Neuronal stem cell (in vitro differentiated cells): ENCODE data around the gene LRP11.

Experiments used
- DNase-seq: peaks from one replicate; pipeline ENCODE4 v3.0.0-alpha.2; 2013; ENCODE audit warnings: low spot score
- H2AFZ ChIP-seq: one replicate; pipeline ENCODE4 v1.6.1; 2013; ENCODE audit warnings: mild to moderate bottlenecking, low read length, inconsistent platforms
- H2AK5ac ChIP-seq: 2 replicates; pipeline ENCODE4 v1.6.1; 2013; ENCODE audit warnings: low read depth, mild to moderate bottlenecking, inconsistent platforms, low read length, moderate library complexity, mixed read lengths
- H2BK120ac ChIP-seq: 2 replicates; pipeline ENCODE4 v1.6.1; 2013; ENCODE audit warnings: low read depth, mild to moderate bottlenecking, inconsistent platforms, low read length, moderate library complexity, mixed read lengths
- H2BK12ac ChIP-seq: one replicate; pipeline ENCODE4 v1.6.1; 2013; ENCODE audit warnings: low read length, inconsistent platforms
- H2BK15ac ChIP-seq: 2 replicates; pipeline ENCODE4 v1.6.1; 2013; ENCODE audit warnings: mild to moderate bottlenecking, low read length, inconsistent platforms, mixed read lengths
- H2BK5ac ChIP-seq: one replicate; pipeline ENCODE4 v1.6.1; 2013; ENCODE audit warnings: inconsistent platforms, mild to moderate bottlenecking, low read length, moderate library complexity
- H3K14ac ChIP-seq: one replicate; pipeline ENCODE4 v1.6.1; 2013; ENCODE audit warnings: low read length, inconsistent platforms
- H3K18ac ChIP-seq: 2 replicates; pipeline ENCODE4 v1.6.1; 2013; ENCODE audit warnings: low read length, inconsistent platforms
- H3K23ac ChIP-seq: 2 replicates; pipeline ENCODE4 v1.6.1; 2013; ENCODE audit warnings: low read depth, mild to moderate bottlenecking, mixed read lengths, low read length, inconsistent platforms; ENCODE audit not compliant: poor library complexity
- H3K27ac ChIP-seq: replicated peaks from 3 replicates; pipeline ENCODE4 v1.5.1; 2013; ENCODE audit warnings: low read length, inconsistent platforms
- H3K27me3 ChIP-seq, 3 experiments: 2 replicates each; pipeline ENCODE4 v1.6.1; 2013; ENCODE audit warnings: low read length in 3 of 3, mild to moderate bottlenecking in 2 of 3, inconsistent platforms in 1 of 3, low read depth in 1 of 3, mixed read lengths in 1 of 3, moderate library complexity in 1 of 3; ENCODE audit not compliant: control insufficient read depth in 3 of 3, insufficient read depth in 3 of 3
- H3K36me3 ChIP-seq, 2 donors: replicated peaks in 1 of 2; 2 replicates each; pipeline ENCODE4 v1.6.1; 2013; ENCODE audit warnings: low read length in 2 of 2; ENCODE audit not compliant: control insufficient read depth in 2 of 2, insufficient read depth in 2 of 2
- H3K4ac ChIP-seq: 2 replicates; pipeline ENCODE4 v1.6.1; 2013; ENCODE audit warnings: inconsistent platforms, mild to moderate bottlenecking, low read length, moderate library complexity
- H3K4me1 ChIP-seq, 2 donors: 1 replicate in 1 of 2; 2 replicates in 1 of 2; pipeline ENCODE4 v1.6.1; 2013; ENCODE audit warnings: low read length in 2 of 2, low read depth in 1 of 2; ENCODE audit not compliant: control insufficient read depth in 2 of 2, insufficient read depth in 1 of 2
- H3K4me2 ChIP-seq: one replicate; pipeline ENCODE4 v1.6.1; 2013; ENCODE audit warnings: mild to moderate bottlenecking, low read length, inconsistent platforms; ENCODE audit not compliant: insufficient read depth, poor library complexity, severe bottlenecking
- H3K4me3 ChIP-seq, 2 donors: 2 replicates each; pipeline ENCODE4 v1.5.1; 2013; ENCODE audit warnings: low read length in 2 of 2, mild to moderate bottlenecking in 2 of 2, inconsistent platforms in 1 of 2, moderate library complexity in 1 of 2
- H3K79me1 ChIP-seq: one replicate; pipeline ENCODE4 v1.6.1; 2013; ENCODE audit warnings: low read depth, mild to moderate bottlenecking, inconsistent platforms, low read length, moderate library complexity
- H3K9ac ChIP-seq: one replicate; pipeline ENCODE4 v1.6.1; 2013; ENCODE audit warnings: mild to moderate bottlenecking, low read depth, low read length, inconsistent platforms; ENCODE audit not compliant: poor library complexity
- H3K9me3 ChIP-seq, 2 donors: replicated peaks in 1 of 2; 2 replicates each; pipeline versions ENCODE3 to v1.6.1; 2013; ENCODE audit warnings: low read length in 2 of 2, mild to moderate bottlenecking in 2 of 2, inconsistent platforms in 1 of 2, low read depth in 1 of 2, mixed read lengths in 1 of 2, moderate library complexity in 1 of 2; ENCODE audit not compliant: control insufficient read depth in 2 of 2, insufficient read depth in 1 of 2
- H4K8ac ChIP-seq: one replicate; pipeline ENCODE4 v1.6.1; 2013; ENCODE audit warnings: low read depth, mild to moderate bottlenecking, inconsistent platforms, low read length, moderate library complexity
- H4K91ac ChIP-seq: one replicate; pipeline ENCODE4 v1.6.1; 2013; ENCODE audit warnings: low read length, low read depth, mild to moderate bottlenecking, inconsistent platforms; ENCODE audit not compliant: poor library complexity
- WGBS, 2 donors: extraction: QIAGEN DNeasy Blood & Tissue Kit; methylation state at CpG; one replicate each; pipeline ENCODE4 v1.1.7; 2013; ENCODE audit warnings: missing lambda C conversion rate in 2 of 2, mixed read lengths in 1 of 2; ENCODE audit not compliant: insufficient read length in 2 of 2, insufficient replicate concordance in 1 of 2; ENCODE audit errors: extremely low coverage in 2 of 2; 5-methylcytosine and 5-hydroxymethylcytosine counted together

LRP11 gene

GRCh38 chr6:149904661-149905370, 40.7 kb upstream of the LRP11 start:
- Histone ChIP-seq H4K91ac (no peak overlapping the region), H2AFZ (no peak overlapping the region), H3K4me3 (no peak overlapping the region), H2BK15ac (peak overlapping the region; percentile 71), H3K14ac (peak overlapping the region; percentile 82), H3K4me2 (no peak overlapping the region), H3K27ac (no peak overlapping the region), H3K36me3 (no peaks in the 10 kb centered on the region), H3K9ac (peak overlapping the region; percentile 30), H3K23ac (peak overlapping the region; percentile 68), H3K27me3 (peaks cover 0 to 20% (median 0%) of the 10 kb centered on the region in 3 experiments), H2BK5ac (no peak overlapping the region), H4K8ac (no peak overlapping the region), H3K18ac (peak overlapping the region; percentile 28), H3K4ac (no peak overlapping the region), H2AK5ac (peak overlapping the region; percentile 75), H3K4me1 (no peaks in the 10 kb centered on the region), H3K79me1 (peaks cover 1% of the 10 kb centered on the region), H2BK12ac (peak overlapping the region; percentile 10), H3K9me3 (peaks cover 0 to 8% of the 10 kb centered on the region in 2 donors), H2BK120ac (no peak overlapping the region)
- no CpG with 5 or more reads among the region's 13 CpGs for WGBS, 2 donors
- DNase-seq: no peak

- Histone ChIP-seq H3K4ac (no peak overlapping the region), H4K91ac (no peak overlapping the region), H2BK5ac (no peak overlapping the region), H3K79me1 (no peaks in the 10 kb centered on the region), H3K4me2 (no peak overlapping the region), H3K23ac (no peak overlapping the region), H2BK120ac (no peak overlapping the region), H2AK5ac (peak overlapping the region; percentile 37), H3K4me1 (no peaks in the 10 kb centered on the region), H3K9ac (no peak overlapping the region), H3K9me3 (peaks cover 0 to 7% of the 10 kb centered on the region in 2 donors), H2BK15ac (no peak overlapping the region), H3K4me3 (no peak overlapping the region), H3K18ac (peak overlapping the region; percentile 13), H2AFZ (no peak overlapping the region), H4K8ac (no peak overlapping the region), H2BK12ac (no peak overlapping the region), H3K36me3 (no peaks in the 10 kb centered on the region), H3K27me3 (peaks cover 0 to 20% (median 0%) of the 10 kb centered on the region in 3 experiments), H3K27ac (no peak overlapping the region), H3K14ac (no peak overlapping the region)
- DNase-seq: no peak
- no CpG with 5 or more reads among the region's 5 CpGs for WGBS, 2 donors
Measured at GRCh38 chr6:149903938-149904611, 39.9 kb upstream of the LRP11 start.

- no peaks in the 10 kb centered on the region for H3K36me3 ChIP-seq
- no peak overlapping the region for H4K91ac ChIP-seq
- no peak overlapping the region for H3K4me2 ChIP-seq
- H3K27ac ChIP-seq: no peak overlapping the region
- H3K23ac ChIP-seq: no peak overlapping the region
- H3K4ac ChIP-seq: no peak overlapping the region
- DNase-seq: no peak
- no peaks in the 10 kb centered on the region for H3K79me1 ChIP-seq
- H3K4me3 ChIP-seq: no peak overlapping the region
- H4K8ac ChIP-seq: no peak overlapping the region
- no peaks in the 10 kb centered on the region for H3K9me3 ChIP-seq
- no peak overlapping the region for H2BK5ac ChIP-seq
- peak overlapping the region; percentile 10 for H2AK5ac ChIP-seq
- H3K18ac ChIP-seq: no peak overlapping the region
- H2BK120ac ChIP-seq: no peak overlapping the region
- H2AFZ ChIP-seq: no peak overlapping the region
- H3K4me1 ChIP-seq: no peaks in the 10 kb centered on the region
- peaks cover 0 to 31% (median 0%) of the 10 kb centered on the region in 3 experiments for H3K27me3 ChIP-seq
- H3K9ac ChIP-seq: peak overlapping the region; percentile 12
- WGBS, 2 donors: no CpG with 5 or more reads among the region's 6 CpGs
- H2BK12ac ChIP-seq: no peak overlapping the region
- H2BK15ac ChIP-seq: no peak overlapping the region
- no peak overlapping the region for H3K14ac ChIP-seq
Measured at GRCh38 chr6:149901444-149902140, 37.4 kb upstream of the LRP11 start.
